C4-2B (cell line): ENCODE measurements around the gene SNF8.

Source experiments
- H3K27ac ChIP-seq: fragments of 450-650 bp; 2 replicates; pipeline ENCODE4 v1.5.1; 2017
- ZFX ChIP-seq: fragments of 450-650 bp; IDR thresholded peaks from 2 replicates; pipeline ENCODE4 v1.6.1; 2017
- TF ChIP-seq, protein P1 (sequence below): fragments of 450-650 bp; conservative IDR thresholded peaks from 2 replicates; pipeline ENCODE4 v1.5.1; 2017; ENCODE audit warnings: mild to moderate bottlenecking

Gene SNF8, protein sequence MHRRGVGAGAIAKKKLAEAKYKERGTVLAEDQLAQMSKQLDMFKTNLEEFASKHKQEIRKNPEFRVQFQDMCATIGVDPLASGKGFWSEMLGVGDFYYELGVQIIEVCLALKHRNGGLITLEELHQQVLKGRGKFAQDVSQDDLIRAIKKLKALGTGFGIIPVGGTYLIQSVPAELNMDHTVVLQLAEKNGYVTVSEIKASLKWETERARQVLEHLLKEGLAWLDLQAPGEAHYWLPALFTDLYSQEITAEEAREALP

DNA sequence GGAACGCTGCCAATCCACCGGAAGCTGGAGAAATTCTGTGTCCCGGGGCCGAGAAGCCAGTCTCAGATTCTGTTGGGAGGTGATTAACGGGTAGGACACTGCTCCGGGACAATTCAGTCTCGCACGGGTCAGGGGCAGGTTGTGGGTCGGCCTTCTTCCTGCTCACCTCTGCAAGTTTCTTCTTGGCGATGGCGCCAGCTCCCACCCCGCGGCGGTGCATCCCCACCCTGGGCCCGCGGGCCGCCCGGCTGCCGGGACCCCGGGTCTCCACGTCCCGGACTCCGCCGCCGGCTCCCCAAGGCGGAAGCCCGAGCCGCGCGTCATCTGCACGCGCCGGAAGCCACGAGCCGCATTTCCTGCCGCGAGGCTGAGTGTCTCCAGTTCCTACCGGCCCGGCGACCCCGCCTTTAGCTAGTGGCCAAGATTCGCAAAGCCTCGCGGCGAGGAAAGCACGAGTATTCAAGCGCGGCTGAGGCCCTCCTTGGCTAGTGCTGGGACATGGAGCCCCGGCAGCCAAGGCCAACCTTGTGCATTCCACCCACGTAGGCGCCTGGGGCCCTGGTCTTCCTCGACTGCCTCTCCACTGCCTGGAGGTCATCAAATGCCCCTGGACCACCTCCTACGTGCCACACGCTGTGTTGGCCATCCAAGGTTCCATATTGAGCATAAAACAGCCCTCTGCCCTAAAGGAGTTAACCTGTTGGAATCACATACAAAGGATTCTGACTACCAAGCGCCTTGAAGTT, at the start of gene SNF8:
TSS of gene SNF8 (minus strand) at position 328 of the 746 bp plus-strand sequence. CDS start at position 220, 108 bp downstream.
- TF ChIP-seq, protein P1, sequence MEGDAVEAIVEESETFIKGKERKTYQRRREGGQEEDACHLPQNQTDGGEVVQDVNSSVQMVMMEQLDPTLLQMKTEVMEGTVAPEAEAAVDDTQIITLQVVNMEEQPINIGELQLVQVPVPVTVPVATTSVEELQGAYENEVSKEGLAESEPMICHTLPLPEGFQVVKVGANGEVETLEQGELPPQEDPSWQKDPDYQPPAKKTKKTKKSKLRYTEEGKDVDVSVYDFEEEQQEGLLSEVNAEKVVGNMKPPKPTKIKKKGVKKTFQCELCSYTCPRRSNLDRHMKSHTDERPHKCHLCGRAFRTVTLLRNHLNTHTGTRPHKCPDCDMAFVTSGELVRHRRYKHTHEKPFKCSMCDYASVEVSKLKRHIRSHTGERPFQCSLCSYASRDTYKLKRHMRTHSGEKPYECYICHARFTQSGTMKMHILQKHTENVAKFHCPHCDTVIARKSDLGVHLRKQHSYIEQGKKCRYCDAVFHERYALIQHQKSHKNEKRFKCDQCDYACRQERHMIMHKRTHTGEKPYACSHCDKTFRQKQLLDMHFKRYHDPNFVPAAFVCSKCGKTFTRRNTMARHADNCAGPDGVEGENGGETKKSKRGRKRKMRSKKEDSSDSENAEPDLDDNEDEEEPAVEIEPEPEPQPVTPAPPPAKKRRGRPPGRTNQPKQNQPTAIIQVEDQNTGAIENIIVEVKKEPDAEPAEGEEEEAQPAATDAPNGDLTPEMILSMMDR: no peak
- peak; percentile 63; the same call in 1 of the 2 replicates for TF ChIP-seq ZFX
- peak within 1 kb of the TSS; percentile 83 for H3K27ac ChIP-seq

DNA sequence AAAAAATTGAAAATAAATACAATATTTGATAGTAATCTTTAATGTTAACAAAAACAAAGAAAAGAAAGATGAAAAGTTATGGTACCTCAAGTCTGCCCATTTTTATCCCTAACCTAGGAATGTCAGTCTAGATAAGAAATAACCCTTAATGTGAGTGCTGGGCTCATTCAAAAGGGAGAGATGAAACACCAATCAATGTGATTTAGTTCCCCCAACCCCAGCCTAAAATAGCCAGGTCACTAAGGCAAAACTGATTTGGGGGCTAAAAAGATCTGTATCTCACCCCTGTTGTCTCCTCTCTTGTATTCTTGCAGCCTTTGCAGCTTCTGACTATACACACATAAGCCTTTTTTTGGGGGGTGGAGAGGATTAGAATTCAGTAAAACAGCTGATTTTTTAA, 49.3 kb upstream of the SNF8 start:
- no peak for TF ChIP-seq ZFX
- TF ChIP-seq, protein P1: no peak
- no peak overlapping the region for H3K27ac ChIP-seq

DNA sequence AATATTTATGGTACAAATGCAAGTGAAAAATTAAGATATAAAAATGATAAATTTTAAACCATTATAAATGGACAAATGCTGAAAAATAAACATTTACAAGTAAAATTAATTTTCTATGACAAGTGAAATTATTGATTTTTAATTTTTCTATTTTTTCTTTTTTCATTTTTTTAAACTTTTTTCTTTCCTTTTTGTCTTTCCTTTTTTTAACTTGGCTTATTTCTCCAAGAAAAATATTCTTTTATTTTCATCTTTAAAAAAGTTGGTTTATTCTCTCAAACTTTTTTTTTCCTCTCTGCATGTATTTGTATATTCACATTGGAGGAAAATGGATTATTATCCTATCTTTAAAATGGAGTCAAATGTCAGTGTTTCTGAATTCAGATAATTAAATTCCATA, 48.7 kb upstream of the SNF8 start:
- no peak for TF ChIP-seq ZFX
- TF ChIP-seq, protein P1: no peak
- H3K27ac ChIP-seq: no peak overlapping the region

DNA sequence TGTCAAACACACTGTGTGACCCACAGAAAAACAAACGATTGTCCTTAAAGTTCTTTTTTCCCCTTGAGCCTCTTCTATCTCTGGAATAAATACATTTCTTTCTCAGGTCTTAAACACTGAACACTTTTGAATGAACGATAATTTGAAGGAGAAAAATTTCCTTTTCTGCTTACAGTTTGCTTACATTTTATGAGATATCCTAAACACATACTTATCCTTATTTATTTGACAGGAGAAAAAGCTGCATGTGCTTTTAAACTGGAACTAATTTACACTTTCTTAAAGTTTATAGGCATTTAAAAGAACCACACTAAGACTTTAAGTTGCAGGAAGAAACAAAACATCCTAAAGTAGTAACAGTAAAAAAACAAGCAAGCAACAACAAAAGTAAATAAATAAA, 47.8 kb upstream of the SNF8 start:
- no peak overlapping the region for H3K27ac ChIP-seq
- TF ChIP-seq, protein P1: no peak
- TF ChIP-seq ZFX: no peak

DNA sequence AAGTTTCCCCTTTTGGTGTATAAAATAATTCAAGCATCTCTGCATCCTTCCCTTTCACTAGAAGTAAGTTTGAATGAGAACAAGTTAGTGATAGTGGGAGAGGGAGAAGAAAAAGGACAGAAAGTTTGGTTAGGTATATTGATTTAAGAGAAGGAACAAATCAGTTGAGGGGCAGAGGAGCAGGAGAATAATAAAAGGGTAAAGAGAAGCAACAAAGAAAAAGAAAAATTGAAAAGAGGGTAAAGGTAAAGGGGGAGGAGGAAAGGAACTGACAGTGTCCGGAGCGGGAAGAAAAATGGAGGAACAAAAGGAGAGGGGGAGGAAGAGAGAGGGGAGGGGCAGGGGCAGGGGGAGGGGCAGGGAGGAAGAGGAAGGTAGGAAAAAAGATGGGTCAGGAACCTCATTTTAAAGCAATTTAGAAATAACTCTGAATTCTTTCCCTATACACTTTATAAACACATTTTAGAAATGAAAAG, 46.3 kb upstream of the SNF8 start:
- TF ChIP-seq ZFX: no peak
- TF ChIP-seq, protein P1: no peak

DNA sequence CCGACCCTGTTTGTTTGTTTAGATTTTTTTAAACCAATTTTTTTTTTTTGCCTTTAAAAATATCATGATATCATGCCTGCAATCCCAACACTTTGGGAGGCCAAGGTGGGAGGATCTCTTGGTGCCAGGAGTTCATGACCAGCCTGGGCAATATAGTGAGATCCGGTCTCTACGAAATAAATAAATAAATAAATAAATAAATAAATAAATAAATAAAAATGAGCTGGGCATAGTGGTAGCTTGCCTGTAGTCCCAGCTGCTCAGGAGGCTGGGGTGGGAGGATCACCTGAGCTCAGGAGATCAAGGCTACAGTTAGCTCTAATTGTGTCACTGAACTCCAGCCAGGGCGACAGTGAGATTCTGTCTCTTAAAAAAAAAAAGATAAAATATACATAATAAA, 44.5 kb upstream of the SNF8 start:
- TF ChIP-seq ZFX: no peak
- TF ChIP-seq, protein P1: no peak
- no peak overlapping the region for H3K27ac ChIP-seq

More for the DNA sequence above, 46.3 kb upstream of the SNF8 start:
- H3K27ac ChIP-seq: no peak overlapping the region
